Lower lobe of right lung (tissue), 2 donors: ENCODE data around the gene SYAP1. TPM values are rescaled to one million over a fixed set of nuclear protein-coding genes. Genes with fewer than 3 reads are reported as not detected.

Experiments
- ATAC-seq, 2 donors: fragments of 200-7000 bp; cut with Tn5 transposase; one replicate each; pipeline ENCODE4 v1.9.1; 2020 to 2022; ENCODE audit warnings: mild to moderate bottlenecking in 2 of 2, moderate library complexity in 2 of 2
- DNase-seq: peaks from one replicate; pipeline ENCODE4 v3.0.0-alpha.2; 2020
- H3K27ac ChIP-seq: fragments of 200-600 bp; one replicate; pipeline ENCODE4 v1.8.0; 2022
- H3K27me3 ChIP-seq: fragments of 200-600 bp; one replicate; pipeline ENCODE4 v1.8.0; 2022; ENCODE audit warnings: low read depth
- H3K36me3 ChIP-seq: fragments of 200-600 bp; one replicate; pipeline ENCODE4 v1.8.0; 2022; ENCODE audit warnings: mild to moderate bottlenecking
- H3K4me1 ChIP-seq: fragments of 200-600 bp; one replicate; pipeline ENCODE4 v1.8.0; 2022
- H3K4me3 ChIP-seq: fragments of 200-600 bp; one replicate; pipeline ENCODE4 v1.8.0; 2022; ENCODE audit warnings: mild to moderate bottlenecking
- H3K9me3 ChIP-seq: fragments of 200-600 bp; one replicate; pipeline ENCODE4 v1.8.0; 2022
- CTCF ChIP-seq: fragments of 200-600 bp; IDR thresholded peaks from one replicate; pipeline ENCODE4 v1.8.0; 2022; ENCODE audit warnings: antibody characterized with exemption, mild to moderate bottlenecking
- intact Hi-C: fragments of 100-400 bp; cut with DNase I; formaldehyde crosslinking; loops from one replicate; pipeline ENCODE4 v1.11.0; 2022
- long read RNA-seq: library from polyadenylated mRNA; unstranded; transcript quantifications from one replicate; pipeline ENCODE4 v2.0.0, GENCODE V29; 2021
- total RNA-seq: library from RNA; stranded (reverse); fragmentation: NEBNext Ultra II Directional; extraction: Animal tissue kit (Norgen Biotek cat#: 25700); gene quantifications from one replicate; pipeline ENCODE4 v1.2.1, GENCODE V29; 2021
- donor health status: DM: no; HTN: yes; CAD: no; lungs with severe emphysema.

The SYAP1 gene
- total RNA-seq = 21.8 TPM
- long read RNA-seq, full-length matches to known transcripts = 47 of 57 reads
- long read RNA-seq, partial matches to known transcripts = 4 of 57 reads
- long read RNA-seq, other reads (novel, unspliced or antisense) = 6 of 57 reads

- Histone ChIP-seq H3K9me3 (no peaks in the 10 kb centered on the region), H3K4me1 (peaks cover 10% of the 10 kb centered on the region), H3K4me3 (peak within 1 kb of the TSS; percentile 61), H3K27me3 (no peaks in the 10 kb centered on the region), H3K36me3 (no peaks in the 10 kb centered on the region), H3K27ac (peak within 1 kb of the TSS; percentile 94)
- intact Hi-C loops = no loop called here
- ATAC-seq (peak; percentile 99), DNase-seq (peak; percentile 94)
- no peak for TF ChIP-seq CTCF
These were observed at the start of gene SYAP1 for GRCh38 chrX:16719334-16720084. TSS of gene SYAP1 (plus strand) at chrX:16719612. CDS start at chrX:16719725, 113 bp downstream.

- no peak for DNase-seq
- H3K27me3 ChIP-seq = no peaks in the 10 kb centered on the region
- ATAC-seq = no peak
- intact Hi-C loops = no loop called here
- TF ChIP-seq CTCF = no peak
- H3K36me3 ChIP-seq = peaks cover 16% of the 10 kb centered on the region
- H3K9me3 ChIP-seq = no peaks in the 10 kb centered on the region
- H3K27ac ChIP-seq = no peak overlapping the region
- no peak overlapping the region for H3K4me3 ChIP-seq
- H3K4me1 ChIP-seq = no peaks in the 10 kb centered on the region
These were observed 48.4 kb upstream of the SYAP1 start for GRCh38 chrX:16671005-16671404.

GRCh38 chrX:16678689-16679088, 40.7 kb upstream of the SYAP1 start:
- peaks cover 54% of the 10 kb centered on the region for H3K36me3 ChIP-seq
- no peak overlapping the region for H3K27ac ChIP-seq
- intact Hi-C loops = no loop called here
- H3K27me3 ChIP-seq = no peaks in the 10 kb centered on the region
- no peaks in the 10 kb centered on the region for H3K4me1 ChIP-seq
- TF ChIP-seq CTCF = no peak
- ATAC-seq (no peak), DNase-seq (no peak)
- no peak overlapping the region for H3K4me3 ChIP-seq
- H3K9me3 ChIP-seq = no peaks in the 10 kb centered on the region

- intact Hi-C loops = no loop called here
These were observed 36.3 kb upstream of the SYAP1 start for GRCh38 chrX:16683007-16683664.

GRCh38 chrX:16687514-16687913, 31.9 kb upstream of the SYAP1 start:
- no peak for TF ChIP-seq CTCF
- Histone ChIP-seq H3K4me1 (no peaks in the 10 kb centered on the region), H3K4me3 (no peak overlapping the region), H3K36me3 (peaks cover 32% of the 10 kb centered on the region), H3K27ac (no peak overlapping the region), H3K27me3 (no peaks in the 10 kb centered on the region), H3K9me3 (no peaks in the 10 kb centered on the region)
- DNase-seq = no peak
- no peak for ATAC-seq
- intact Hi-C loops = no loop called here

More at GRCh38 chrX:16683007-16683664, 36.3 kb upstream of the SYAP1 start:
- no peak for ATAC-seq
- H3K4me3 ChIP-seq = no peak overlapping the region
- no peaks in the 10 kb centered on the region for H3K4me1 ChIP-seq
- no peaks in the 10 kb centered on the region for H3K9me3 ChIP-seq
- H3K36me3 ChIP-seq = peaks cover 38% of the 10 kb centered on the region
- no peak for TF ChIP-seq CTCF
- no peaks in the 10 kb centered on the region for H3K27me3 ChIP-seq
- no peak overlapping the region for H3K27ac ChIP-seq
- DNase-seq = no peak
